Caki2 (cell line): ENCODE data around the gene KCNK13. TPM values are rescaled to one million over a fixed set of nuclear protein-coding genes. Genes with fewer than 3 reads are reported as not detected.

Source experiments
- total RNA-seq: library from RNA; depleted of rRNA; stranded (reverse); fragments of >200 nt; shearing (Covaris generic); gene quantifications from 2 replicates; pipeline ENCODE4 v1.2.3, GENCODE V29; 2014; ENCODE audit warnings: low replicate concordance; rRNA removed

The KCNK13 gene
- total RNA-seq, 1 experiment from 2014 or later = 0.95 TPM

Other genes with a start within 250 kb of the KCNK13 start
- 9.7 and 13.9 TPM in 2 replicates for gene EFCAB11, start 107.3 kb upstream of the KCNK13 start, total RNA-seq
- gene TDP1, start 106.1 kb upstream of the KCNK13 start, total RNA-seq = 22.0 and 33.5 TPM in 2 replicates
- 134 and 136 TPM in 2 replicates for gene PSMC1, start 194.6 kb downstream of the KCNK13 start, total RNA-seq